ENCODE results near the gene EP400.

Gene EP400

DNA sequence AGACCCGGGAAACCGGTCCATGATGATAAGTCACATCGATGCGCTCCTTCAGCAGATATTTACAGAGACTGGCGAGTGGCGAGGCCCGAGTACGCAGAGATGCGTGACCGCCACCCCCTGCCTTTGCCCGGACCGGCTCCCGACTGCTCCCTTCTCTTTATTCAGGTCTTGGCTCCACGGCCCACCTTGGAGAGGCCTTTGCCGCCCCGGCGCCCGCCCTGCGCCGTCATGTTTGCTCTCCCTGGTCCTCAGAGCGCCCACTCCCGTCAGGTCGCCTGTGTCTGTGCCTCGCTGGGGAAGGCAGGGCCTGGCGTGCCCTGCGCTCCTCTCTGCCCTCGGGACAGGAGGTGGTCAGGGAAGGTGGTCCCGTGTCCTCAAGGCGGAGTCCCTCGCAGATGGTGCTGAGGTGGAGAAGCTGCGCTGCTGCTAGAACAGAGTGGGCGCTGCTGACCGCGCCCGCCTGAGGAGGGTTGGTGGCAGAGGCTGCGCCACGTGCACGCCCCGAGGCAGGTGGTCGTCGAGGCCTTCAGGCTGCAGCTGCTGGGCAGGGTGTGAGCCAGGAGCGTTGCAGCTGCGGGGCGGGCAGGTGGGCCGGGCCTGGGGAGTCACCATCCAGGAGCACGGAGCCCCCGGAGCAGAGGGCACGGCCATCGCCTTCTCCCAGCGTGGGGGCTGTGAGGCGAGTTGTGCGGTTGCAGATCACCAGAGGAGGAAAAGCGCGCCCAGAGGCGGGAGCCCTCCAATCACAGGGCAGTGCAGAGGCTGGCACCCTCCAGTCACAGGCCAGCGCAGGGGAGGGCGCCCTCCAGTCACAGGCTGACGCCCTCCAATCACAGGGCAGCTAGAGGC, 167.2 kb downstream of the EP400 start:
- no peak for DNase-seq (ENCODE audit: low read depth, low spot score)

DNA sequence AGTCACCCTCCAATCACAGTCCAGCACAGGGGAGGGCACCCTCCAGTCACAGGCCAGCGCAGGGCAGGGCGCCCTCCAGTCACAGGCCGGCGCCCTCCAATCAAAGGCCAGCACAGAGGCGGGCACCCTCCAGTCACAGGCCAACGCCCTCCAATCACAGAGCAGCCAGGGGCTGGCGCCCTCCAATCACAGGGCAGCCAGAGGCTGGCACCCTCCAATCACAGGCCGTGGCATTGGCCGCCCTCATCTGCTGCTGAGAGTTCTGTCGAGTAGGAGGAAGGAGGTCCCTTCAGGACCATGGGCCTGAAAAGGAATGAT, 167.8 kb downstream of the EP400 start:
- DNase-seq (ENCODE audit: low read depth, low spot score), result no peak

DNA sequence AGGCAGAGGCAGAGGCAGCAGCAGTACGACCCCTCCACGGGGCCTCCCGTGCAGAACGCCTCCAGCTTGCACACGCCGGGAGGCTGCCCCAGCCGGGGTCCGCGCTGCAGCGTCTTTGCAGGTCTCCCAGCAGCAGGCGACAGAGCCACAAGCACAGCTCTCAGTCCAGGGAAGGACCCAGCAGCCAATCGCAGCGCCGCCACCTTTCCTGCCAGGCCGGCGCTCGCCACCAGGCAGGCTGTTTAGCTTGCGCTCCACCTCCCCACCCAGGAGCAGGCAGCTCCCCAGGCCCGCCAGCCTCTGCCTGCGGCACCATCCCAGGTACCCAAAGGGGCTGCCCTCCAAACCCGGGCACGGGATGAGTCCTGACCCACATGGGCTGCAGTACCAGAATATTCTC, 169.1 kb downstream of the EP400 start:
- DNase-seq (ENCODE audit: low read depth, low spot score), result no peak

DNA sequence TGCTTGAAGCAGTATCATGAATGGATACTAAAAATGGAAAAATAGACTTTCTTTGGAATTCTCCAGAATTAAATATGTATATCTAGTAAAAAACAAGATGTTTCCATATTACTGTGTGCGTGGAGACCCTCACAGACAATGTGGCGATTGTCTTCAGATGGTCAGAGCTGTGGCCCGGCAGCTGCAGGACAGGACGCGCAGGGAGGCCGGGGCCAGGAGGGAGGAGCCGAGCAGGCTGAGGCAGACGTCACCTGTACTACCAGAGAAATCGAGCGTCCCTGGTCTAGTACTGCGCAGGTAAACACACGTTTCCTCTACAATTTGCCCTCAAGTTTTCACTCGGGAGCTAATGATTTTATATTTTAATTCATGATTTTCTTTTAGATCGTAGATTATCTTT, 171.5 kb downstream of the EP400 start:
- DNase-seq (ENCODE audit: low read depth, low spot score), result no peak

DNA sequence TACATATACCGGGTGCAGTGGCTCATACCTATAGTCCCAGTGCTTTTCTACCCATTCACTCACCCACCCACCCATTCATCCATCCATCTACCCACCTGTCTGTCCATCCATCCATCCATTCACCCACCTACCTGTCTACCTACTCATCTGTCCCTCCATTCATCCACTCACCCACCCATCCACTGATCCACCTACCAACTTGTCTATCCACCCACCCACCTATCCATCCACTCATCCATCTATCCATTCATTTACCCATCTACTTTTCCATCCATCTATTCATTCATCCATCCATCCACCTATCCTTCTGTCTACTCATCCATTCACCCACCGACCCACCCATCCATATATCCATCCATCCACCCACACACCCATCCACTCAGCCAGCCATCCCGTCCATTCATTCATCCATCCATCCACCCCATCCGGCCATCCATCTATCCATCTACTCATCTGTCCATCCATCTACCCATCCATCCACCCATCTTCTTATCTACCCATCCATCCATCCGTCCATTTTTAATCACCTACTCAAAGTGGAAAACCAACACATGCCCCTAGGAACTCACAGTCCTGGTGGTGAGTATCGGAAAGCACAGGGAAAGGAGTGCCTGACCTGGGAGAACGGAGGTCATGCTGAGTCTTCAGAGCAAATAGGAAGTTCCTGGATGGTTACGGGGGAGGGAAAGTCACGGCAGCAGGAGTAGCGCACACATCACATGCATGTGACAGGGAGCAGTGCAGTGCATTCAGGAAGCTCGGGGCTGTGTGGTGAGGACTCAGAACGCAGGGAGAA, 174.4 kb downstream of the EP400 start:
- DNase-seq (ENCODE audit: low read depth, low spot score), result no peak

DNA sequence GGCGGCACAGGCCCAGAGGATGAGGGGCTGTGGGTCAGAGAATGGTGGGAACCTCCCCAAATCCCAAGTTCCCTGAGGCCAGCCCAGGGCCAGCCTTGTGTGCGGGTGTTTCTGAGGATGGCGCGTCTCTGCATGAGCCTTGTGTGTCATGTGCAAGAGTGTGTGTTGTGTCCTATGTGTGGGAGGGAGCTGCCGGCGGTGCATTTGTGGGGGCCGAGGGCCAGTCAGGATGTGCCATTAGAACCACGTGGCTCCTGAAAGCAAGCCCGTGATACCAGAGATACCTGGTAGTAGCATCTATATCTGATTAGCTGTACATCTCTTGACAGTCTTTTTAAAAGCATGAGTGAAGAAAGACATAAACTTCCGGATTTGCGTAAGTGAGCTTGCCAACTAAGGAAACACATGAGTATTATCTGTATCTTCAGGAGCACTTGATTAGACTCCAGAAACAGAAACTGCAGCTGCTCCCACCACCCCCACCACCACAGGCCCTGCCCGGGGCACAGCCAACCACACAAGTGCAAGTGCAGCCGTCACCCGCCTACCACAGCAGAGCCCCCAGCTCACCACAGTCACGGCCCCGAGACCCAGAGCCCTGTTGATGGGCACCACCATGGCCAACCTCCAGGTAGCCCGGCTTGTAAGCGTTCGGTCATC, 175.2 kb downstream of the EP400 start:
- no peak for DNase-seq (ENCODE audit: low read depth, low spot score)

DNA sequence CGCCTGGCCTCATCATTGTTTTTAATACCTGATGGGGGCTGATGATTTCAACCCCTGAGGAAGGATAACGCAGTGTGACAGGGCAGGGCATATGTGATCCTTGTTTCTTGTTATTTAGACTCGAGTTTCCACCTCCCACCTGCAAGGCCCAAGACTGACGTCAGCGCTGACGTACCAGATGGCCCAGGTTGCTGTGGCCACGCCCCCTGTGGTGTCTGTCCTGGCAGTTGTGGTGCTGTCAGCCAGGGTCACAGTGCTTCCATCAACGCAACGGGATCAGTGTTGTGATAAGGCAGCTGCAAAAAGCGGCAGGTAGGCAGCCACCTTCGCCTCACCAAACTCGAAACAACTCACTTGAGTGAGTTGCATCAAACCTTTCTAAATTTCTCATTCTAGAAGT, 176.0 kb downstream of the EP400 start:
- DNase-seq (ENCODE audit: low read depth, low spot score), result no peak

DNA sequence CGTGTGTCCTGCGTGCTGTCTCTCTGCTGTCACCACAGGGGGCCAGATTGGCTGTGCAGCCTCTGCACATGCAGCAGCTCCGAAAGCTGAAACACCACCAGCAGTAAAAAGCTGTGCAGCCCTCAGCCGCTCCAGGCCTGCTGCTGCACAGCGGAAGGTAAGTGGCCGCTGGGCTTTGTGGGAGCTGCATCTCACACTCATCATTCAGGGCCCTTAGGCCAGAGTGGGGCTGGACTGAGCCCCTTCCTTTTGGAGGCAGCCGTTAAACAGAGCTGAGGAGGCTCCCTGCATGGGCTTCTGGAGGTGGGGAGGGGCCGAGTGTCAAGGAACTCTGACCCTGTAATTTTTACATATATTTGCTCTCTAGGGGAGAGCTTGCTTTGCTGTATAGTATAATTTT, 177.3 kb downstream of the EP400 start:
- DNase-seq (ENCODE audit: low read depth, low spot score), result no peak

DNA sequence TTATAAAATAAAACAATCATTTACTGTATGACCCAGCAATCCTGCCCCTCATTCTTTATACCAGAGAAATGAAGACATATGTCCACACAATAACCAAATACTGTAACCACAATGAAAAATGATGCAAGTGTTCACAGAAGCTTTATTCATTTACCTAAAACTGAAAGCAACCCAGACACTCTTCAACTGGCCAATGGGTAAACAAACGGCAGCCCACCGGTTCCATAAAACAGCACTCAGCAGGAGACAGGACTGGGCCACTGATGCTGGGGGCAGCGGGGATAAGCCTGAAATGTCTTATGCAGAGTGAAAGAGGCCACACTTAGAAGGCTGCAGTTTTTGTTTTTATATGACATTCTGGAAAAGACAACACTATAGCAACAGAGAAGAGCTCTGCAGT, 179.3 kb downstream of the EP400 start:
- DNase-seq (ENCODE audit: low read depth, low spot score), result no peak

DNA sequence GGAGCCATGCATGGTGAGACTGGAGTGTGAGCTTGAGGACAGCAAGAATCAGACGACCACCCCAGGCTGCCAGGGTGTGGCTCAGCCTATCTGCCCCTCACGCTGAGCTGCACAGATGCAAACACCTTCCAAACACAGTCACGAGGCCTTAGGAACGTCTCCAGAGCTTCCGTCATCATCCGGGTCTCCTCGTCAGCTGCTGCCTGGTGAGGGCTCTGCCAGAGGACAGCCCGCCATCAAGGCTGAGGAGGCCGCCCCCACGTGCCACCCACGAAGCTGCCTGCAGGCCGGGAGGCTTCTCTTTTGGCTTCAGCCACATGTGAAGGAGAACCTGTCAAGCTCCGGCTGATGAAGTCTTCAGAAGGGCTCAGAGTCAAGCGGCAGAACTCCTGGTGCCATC, 180.9 kb downstream of the EP400 start:
- no peak for DNase-seq (ENCODE audit: low read depth, low spot score)
